OCI-LY7 (cell line): Measurements from ENCODE around the gene EPX.

ENCODE experiments used
- CTCF ChIP-seq: fragments of 200-600 bp; sonication (generic); conservative IDR thresholded peaks from 2 replicates; pipeline ENCODE4 v1.5.1; 2014; ENCODE audit warnings: mild to moderate bottlenecking, antibody characterized with exemption, low read length, moderate library complexity, mixed read lengths
- EZH2phosphoT487 ChIP-seq: fragments of 200-600 bp; sonication (generic); IDR thresholded peaks from 2 replicates; pipeline ENCODE4 v1.6.1; 2018; ENCODE audit warnings: low read depth, borderline replicate concordance, mild to moderate bottlenecking, mixed run types, antibody characterized with exemption, low read length, moderate library complexity, mixed read lengths

GRCh38 chr17:58202859-58203258 lies 10.3 kb downstream of the EPX start:
- TF ChIP-seq CTCF: no peak
- TF ChIP-seq EZH2phosphoT487: no peak
